ENCODE results near the gene SSTR4. TPM values are rescaled to one million over a fixed set of nuclear protein-coding genes. Genes with fewer than 3 reads are reported as not detected.

SSTR4 gene
- total and polyA plus RNA-seq, 9 of the 15 experiments (the other 6 are each of a cell fraction or from before 2014, with no cell fraction given), result not detected

DNA sequence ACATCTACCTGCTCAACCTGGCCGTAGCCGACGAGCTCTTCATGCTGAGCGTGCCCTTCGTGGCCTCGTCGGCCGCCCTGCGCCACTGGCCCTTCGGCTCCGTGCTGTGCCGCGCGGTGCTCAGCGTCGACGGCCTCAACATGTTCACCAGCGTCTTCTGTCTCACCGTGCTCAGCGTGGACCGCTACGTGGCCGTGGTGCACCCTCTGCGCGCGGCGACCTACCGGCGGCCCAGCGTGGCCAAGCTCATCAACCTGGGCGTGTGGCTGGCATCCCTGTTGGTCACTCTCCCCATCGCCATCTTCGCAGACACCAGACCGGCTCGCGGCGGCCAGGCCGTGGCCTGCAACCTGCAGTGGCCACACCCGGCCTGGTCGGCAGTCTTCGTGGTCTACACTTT, 619 bp downstream of the SSTR4 start:
- Histone ChIP-seq H3K4me3 (no peak overlapping the region), H3K4me2 (ENCODE audit: insufficient read depth, low read length) (no peak overlapping the region), H2AFZ (ENCODE audit: low read depth, low read length) (no peak overlapping the region), H3K9me1 (ENCODE audit: control insufficient read depth, insufficient read depth, low read length) (no peaks in the 10 kb centered on the region), H3K4me1 (replicated peaks in 1 of 2; ENCODE audit: control insufficient read depth in 2 of 2, insufficient read depth in 2 of 2, low read length in 2 of 2) (no peaks in the 10 kb centered on the region; a peak in 1 of 5 replicates), H3K36me3 (ENCODE audit: control insufficient read depth, insufficient read depth, low read length) (no peaks in the 10 kb centered on the region), H3K9ac (ENCODE audit: insufficient read depth in 1 of 2, low read depth in 2 of 2, low read length in 2 of 2) (no peak overlapping the region), H3K9me3 (replicated peaks; ENCODE audit: control insufficient read depth, insufficient read depth, low read depth, low read length) (no peaks in the 10 kb centered on the region), H3K27me3 (ENCODE audit: control insufficient read depth in 2 of 2, insufficient read depth in 2 of 2, low read length in 2 of 2) (peaks cover 0 to 46% of the 10 kb centered on the region in 2 experiments; a peak in 3 of 5 replicates), H3K79me2 (ENCODE audit: control insufficient read depth, insufficient read depth, low read length) (no peaks in the 10 kb centered on the region), H3K27ac (ENCODE audit: extremely low read depth, low read depth, low read length) (no peak overlapping the region), H4K20me1 (replicated peaks; ENCODE audit: control insufficient read depth, insufficient read depth, low read length) (no peaks in the 10 kb centered on the region)
- DNase-seq (ENCODE audit: extremely low read depth in 1 of 4, low spot score in 3 of 4) (no peak), ATAC-seq (no peak), FAIRE-seq (no peak)
- 54% methylated on average over 9 of the region's 41 CpGs for WGBS (ENCODE audit: insufficient coverage, low coverage, missing lambda C conversion rate)
- intact Hi-C loops (cut with micrococcal nuclease) (no loop called here), in situ Hi-C loops (cut with MboI) (no loop called here)
- TF ChIP-seq ZNF668 (CRISPR knock-in tag; IDR thresholded peaks at IDR 0.05) (no peak), ZBTB1 (CRISPR knock-in tag; IDR thresholded peaks at IDR 0.05; ENCODE audit: borderline replicate concordance, low read depth) (no peak), CBX2 (IDR thresholded peaks at IDR 0.05; ENCODE audit: insufficient read depth, low read length, poor library complexity, severe bottlenecking) (no peak), SP1 (CRISPR knock-in tag; IDR thresholded peaks at IDR 0.05) (no peak), SIRT6 (IDR thresholded peaks at IDR 0.05; ENCODE audit: low read depth, low read length) (no peak), SMARCA4 (IDR thresholded peaks at IDR 0.05) (no peak)
- POLR2A ChIA-PET, result no interaction called here
- CTCF ChIA-PET (ENCODE audit: low intra/inter-chr PET ratio), result no interaction called here
- no TSS peak for BruUV-seq (replicated peaks)

DNA sequence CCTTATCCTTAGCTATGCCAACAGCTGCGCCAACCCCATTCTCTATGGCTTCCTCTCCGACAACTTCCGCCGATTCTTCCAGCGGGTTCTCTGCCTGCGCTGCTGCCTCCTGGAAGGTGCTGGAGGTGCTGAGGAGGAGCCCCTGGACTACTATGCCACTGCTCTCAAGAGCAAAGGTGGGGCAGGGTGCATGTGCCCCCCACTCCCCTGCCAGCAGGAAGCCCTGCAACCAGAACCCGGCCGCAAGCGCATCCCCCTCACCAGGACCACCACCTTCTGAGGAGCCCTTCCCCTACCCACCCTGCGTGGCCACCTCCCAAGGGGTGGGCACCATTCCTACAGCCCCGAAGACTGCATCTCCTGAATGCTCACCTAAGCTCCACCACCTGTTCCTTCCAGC, 1.3 kb downstream of the SSTR4 start:
- no peak for ATAC-seq
- Histone ChIP-seq H3K9me3 (replicated peaks; ENCODE audit: control insufficient read depth, insufficient read depth, low read depth, low read length) (no peaks in the 10 kb centered on the region), H3K4me2 (ENCODE audit: insufficient read depth, low read length) (no peak overlapping the region), H2AFZ (ENCODE audit: low read depth, low read length) (no peak overlapping the region), H4K20me1 (replicated peaks; ENCODE audit: control insufficient read depth, insufficient read depth, low read length) (no peaks in the 10 kb centered on the region), H3K79me2 (ENCODE audit: control insufficient read depth, insufficient read depth, low read length) (no peaks in the 10 kb centered on the region), H3K4me1 (replicated peaks in 1 of 2; ENCODE audit: control insufficient read depth in 2 of 2, insufficient read depth in 2 of 2, low read length in 2 of 2) (no peaks in the 10 kb centered on the region; a peak in 1 of 5 replicates), H3K9ac (ENCODE audit: insufficient read depth in 1 of 2, low read depth in 2 of 2, low read length in 2 of 2) (no peak overlapping the region), H3K4me3 (no peak overlapping the region), H3K9me1 (ENCODE audit: control insufficient read depth, insufficient read depth, low read length) (no peaks in the 10 kb centered on the region), H3K27ac (ENCODE audit: extremely low read depth, low read depth, low read length) (no peak overlapping the region), H3K27me3 (ENCODE audit: control insufficient read depth in 2 of 2, insufficient read depth in 2 of 2, low read length in 2 of 2) (peaks cover 0 to 47% of the 10 kb centered on the region in 2 experiments; a peak in 3 of 5 replicates), H3K36me3 (ENCODE audit: control insufficient read depth, insufficient read depth, low read length) (no peaks in the 10 kb centered on the region)
- ChIA-PET CTCF (ENCODE audit: low intra/inter-chr PET ratio) (no interaction called here), POLR2A (interaction anchor here (1.6 kb wide), 1 partner anchor 345 kb away, joined by 3 read pairs; no protein-coding TSS in a partner anchor)
- 10% methylated on average over 2 of the region's 11 CpGs for WGBS (ENCODE audit: insufficient coverage, low coverage, missing lambda C conversion rate)
- no peak for DNase-seq (ENCODE audit: extremely low read depth in 1 of 4, low spot score in 3 of 4)
- in situ Hi-C loops (cut with MboI) (no loop called here), intact Hi-C loops (cut with micrococcal nuclease) (no loop called here)
- BruUV-seq (replicated peaks), result no TSS peak
- no peak for FAIRE-seq
- TF ChIP-seq, protein P1, sequence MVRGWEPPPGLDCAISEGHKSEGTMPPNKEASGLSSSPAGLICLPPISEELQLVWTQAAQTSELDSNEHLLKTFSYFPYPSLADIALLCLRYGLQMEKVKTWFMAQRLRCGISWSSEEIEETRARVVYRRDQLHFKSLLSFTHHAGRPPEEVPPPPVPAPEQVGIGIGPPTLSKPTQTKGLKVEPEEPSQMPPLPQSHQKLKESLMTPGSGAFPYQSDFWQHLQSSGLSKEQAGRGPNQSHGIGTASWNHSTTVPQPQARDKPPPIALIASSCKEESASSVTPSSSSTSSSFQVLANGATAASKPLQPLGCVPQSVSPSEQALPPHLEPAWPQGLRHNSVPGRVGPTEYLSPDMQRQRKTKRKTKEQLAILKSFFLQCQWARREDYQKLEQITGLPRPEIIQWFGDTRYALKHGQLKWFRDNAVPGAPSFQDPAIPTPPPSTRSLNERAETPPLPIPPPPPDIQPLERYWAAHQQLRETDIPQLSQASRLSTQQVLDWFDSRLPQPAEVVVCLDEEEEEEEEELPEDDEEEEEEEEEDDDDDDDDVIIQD (CRISPR knock-in tag; IDR thresholded peaks at IDR 0.05), result no peak
- TF ChIP-seq MYC (IDR thresholded peaks at IDR 0.05; ENCODE audit: low read depth, low read length) (no peak), MYC (CRISPR knock-in tag; IDR thresholded peaks at IDR 0.05; ENCODE audit: borderline replicate concordance, low read depth) (no peak), ILK (tag; IDR thresholded peaks at IDR 0.05; ENCODE audit: borderline replicate concordance, low read depth) (no peak), SAP30 (IDR thresholded peaks at IDR 0.05; ENCODE audit: borderline replicate concordance, insufficient read depth, low read depth, low read length, poor library complexity, severe bottlenecking) (no peak), POLR3G (IDR thresholded peaks at IDR 0.05; ENCODE audit: extremely low read depth, insufficient read length, insufficient replicate concordance) (no peak)
